GM12874 (cell line): Measurements from ENCODE around the gene PHGDH.

Source experiments
- TF ChIP-seq, protein P1 (sequence below): IDR thresholded peaks from 2 replicates; pipeline ENCODE4 v1.5.1; 2011; ENCODE audit warnings: low read depth, mild to moderate bottlenecking, control low read depth, low read length, moderate library complexity; ENCODE audit not compliant: insufficient read depth

PHGDH gene

DNA sequence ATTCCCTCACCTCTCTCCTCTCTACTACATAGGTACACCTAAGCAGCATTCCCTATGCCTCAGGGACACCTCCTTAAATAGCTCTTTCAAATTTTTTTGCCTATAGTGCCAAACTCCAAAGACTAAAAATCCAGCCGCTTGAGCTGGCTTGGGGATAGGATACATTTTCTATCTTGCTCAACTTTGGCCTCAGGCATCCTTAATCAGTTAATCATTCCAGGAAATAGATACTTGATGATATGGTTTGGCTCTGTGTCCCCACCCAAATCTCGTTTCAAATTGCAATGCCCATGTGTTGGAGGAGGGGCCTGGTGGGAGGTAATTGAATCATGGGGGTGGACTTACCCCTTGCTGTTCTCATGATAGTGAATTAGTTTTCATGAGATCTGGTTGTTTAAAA is 11.4 kb upstream of the PHGDH start:
- TF ChIP-seq, protein P1, sequence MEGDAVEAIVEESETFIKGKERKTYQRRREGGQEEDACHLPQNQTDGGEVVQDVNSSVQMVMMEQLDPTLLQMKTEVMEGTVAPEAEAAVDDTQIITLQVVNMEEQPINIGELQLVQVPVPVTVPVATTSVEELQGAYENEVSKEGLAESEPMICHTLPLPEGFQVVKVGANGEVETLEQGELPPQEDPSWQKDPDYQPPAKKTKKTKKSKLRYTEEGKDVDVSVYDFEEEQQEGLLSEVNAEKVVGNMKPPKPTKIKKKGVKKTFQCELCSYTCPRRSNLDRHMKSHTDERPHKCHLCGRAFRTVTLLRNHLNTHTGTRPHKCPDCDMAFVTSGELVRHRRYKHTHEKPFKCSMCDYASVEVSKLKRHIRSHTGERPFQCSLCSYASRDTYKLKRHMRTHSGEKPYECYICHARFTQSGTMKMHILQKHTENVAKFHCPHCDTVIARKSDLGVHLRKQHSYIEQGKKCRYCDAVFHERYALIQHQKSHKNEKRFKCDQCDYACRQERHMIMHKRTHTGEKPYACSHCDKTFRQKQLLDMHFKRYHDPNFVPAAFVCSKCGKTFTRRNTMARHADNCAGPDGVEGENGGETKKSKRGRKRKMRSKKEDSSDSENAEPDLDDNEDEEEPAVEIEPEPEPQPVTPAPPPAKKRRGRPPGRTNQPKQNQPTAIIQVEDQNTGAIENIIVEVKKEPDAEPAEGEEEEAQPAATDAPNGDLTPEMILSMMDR, result no peak

DNA sequence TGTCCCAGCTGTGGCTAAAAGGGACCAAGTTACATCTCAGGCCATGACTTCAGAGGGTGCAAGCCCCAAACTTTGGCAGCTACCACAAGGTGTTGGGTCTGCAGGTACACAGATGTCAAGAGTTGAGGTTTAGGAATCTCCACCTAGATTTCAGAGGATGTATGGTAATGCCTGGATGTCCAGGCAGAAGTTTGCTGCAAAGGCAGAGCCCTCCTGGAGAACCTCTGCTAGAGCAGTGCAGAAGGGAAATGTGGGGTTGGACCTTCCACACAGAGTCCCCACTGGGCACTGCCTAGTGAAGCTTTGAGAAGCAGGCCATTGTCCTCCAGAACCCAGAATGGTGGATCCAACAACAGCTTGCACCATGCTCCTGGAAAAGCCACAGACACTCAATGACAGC is 10.1 kb upstream of the PHGDH start:
- TF ChIP-seq, protein P1, result no peak

DNA sequence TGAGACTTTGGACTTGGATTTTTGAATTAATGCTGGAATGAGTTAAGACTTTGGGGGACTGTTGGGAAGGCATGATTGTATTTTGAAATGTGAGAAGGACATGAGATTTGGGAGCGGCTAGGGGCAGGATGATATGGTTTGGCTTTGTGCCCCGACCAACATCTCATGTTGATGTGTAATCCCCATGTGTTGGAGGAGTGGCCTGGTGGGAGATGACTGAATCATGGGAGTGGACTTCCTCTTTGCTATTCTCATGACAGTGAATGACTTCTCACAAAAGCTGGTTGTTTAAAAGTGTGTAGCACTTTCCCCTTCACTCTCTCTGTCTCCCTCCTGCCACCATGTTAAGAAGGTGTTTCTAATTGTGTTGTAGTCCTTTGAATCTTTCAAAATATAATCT is 9.3 kb upstream of the PHGDH start:
- TF ChIP-seq, protein P1, result no peak

DNA sequence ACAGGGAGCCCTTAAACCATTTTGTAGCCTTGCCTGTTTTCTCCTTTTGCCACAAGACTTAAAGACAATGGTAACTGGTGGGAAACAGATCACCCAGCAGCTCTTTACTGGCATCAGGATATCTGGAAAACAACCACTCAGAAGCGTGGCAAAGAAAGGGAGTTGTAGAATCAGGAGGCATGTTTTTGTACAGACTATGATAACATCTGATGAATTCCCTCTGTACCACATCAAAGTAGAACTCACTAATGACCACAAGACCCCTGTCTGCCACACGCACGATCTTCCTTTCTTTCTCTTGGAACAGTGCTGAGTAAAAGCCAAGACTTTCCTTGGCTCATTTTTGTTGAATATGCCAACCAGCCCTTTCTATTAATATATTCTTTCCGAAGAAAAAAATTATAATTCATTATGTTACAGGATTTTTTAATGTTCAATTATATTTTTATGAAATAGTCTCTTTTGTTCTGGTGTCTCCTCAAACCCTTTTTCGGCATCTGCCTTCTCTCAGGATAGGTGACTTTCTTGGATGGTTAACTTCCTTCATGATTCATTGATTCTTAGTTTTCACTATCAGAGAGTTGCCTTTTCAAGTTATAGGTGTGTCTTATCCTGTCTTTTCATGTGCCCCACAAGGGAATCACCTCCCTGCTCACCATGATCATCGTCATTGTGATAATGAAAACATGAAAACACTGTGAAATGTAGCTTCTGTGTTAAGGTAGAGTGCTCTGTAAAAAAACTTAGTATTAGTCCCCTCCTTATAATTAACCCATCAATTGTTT is 7.9 kb upstream of the PHGDH start:
- TF ChIP-seq, protein P1, result no peak

DNA sequence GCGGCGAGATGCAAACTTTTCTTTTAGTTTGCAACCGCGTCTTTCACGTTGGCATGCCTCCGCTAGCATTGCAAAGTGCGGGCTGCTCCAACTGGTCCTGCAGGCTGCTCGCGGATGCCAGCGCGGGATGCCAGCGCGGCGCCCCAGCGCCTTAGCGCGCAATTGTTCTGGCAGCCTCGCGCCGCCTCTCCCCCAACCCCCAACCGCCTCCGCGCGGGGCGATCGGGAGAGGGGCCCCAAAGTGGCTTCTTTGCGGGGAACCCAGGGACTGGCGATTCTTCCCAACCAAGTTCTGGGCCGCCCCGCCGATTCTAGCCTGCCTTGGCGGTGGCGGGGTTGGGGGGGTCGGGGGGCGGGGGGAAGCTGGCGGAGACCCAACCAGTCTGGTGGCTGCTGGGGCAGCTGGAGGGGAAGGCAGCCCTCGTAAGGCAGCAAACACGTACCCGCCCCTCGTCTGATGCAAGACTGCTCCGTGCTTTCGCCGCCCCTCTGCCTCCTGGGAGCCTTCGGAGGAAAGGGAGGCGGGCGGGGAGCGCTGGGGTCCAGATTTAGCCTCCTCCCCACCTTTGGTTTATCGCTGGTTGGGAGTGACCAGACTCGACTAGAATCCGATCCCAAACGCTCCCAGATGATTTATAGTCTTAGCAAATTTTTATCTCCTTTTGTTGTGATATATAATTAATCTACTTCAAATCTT is 756 bp downstream of the PHGDH start:
- TF ChIP-seq, protein P1, result no peak

DNA sequence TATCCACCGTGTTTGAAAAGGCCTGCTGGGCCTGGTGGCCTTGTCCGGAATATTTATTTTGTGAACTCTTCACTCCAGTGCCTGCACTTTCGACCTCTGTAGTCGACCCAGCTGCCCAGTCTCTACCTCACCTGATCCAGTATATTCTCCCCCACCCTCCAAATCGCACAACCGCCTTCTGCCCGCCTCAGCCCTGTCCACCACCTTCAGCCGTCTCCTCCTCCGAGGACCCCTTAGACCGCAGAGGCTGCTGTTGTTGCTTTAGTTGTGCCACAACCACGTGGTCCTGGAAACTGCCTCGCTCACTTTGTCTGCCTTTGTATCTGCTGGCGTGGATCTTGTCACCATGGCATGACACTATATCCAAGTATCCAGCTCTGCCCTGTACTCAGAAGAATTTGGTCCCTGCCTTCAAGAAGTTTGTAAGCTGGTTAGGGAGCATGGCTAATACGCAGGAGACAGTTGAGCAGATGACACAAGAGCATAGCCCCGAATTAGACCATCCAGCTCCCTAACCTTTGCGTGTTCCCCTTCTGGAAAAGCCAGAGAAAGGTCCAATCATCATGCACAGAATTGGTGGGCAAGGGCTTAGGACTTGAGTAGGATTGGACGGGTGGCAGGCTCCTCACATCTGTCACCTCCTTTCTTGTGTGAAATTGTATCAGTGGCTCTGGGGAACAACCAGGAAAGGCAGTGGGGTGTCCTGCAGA is 1.5 kb downstream of the PHGDH start:
- TF ChIP-seq, protein P1, result no peak

DNA sequence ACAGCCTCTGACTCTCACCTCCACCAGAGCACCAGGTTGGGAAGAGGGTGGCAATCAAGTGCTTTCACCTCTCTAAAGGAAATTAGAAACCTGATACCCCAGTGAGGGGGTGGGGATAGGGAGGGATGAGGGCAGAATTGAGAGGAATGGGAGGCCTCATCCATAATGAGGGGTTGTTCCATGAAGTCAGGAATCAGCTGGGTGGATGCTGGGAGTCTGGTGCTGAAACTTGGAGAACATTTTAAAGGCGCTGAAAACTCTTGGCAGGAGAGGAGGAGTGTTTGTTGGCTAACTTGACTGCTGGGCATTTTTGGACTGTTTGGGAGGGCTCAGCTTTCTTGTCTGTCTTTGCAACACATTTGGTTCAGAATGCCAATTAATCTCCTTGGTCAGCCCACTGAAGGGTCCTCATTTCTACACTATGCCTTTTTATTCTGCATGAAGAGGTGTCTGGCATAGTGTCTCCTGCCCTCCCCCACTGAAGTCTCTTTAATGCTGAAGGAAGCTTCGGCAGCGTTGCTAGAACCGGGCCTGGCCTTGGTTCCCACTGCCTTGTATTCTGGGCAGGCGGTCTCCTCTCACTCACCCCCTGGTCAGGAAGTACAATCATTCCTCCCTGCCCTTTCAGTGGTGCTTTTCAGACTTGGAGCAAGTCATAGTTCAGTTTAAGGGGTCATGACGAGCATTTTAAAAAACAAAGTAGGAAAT is 2.2 kb downstream of the PHGDH start:
- TF ChIP-seq, protein P1, result no peak
